Measurements from ENCODE around the gene ADCY5.

Gene ADCY5

GRCh38 chr3:123361071-123361470 lies 87.8 kb downstream of the ADCY5 start:
- peak; percentile 15 for TF ChIP-seq CTCF (IDR thresholded peaks at IDR 0.05; ENCODE audit: low read depth, low read length, missing control alignments)
- no peak for DNase-seq (ENCODE audit: low read depth)
- H3K4me3 ChIP-seq (ENCODE audit: low read depth, low read length): no peak overlapping the region

GRCh38 chr3:123357275-123357674 lies 91.6 kb downstream of the ADCY5 start:
- DNase-seq (ENCODE audit: low read depth): no peak
- no peak for TF ChIP-seq CTCF (IDR thresholded peaks at IDR 0.05; ENCODE audit: low read depth, low read length, missing control alignments)
- H3K4me3 ChIP-seq (ENCODE audit: low read depth, low read length): no peak overlapping the region

- no peak overlapping the region for H3K4me3 ChIP-seq (ENCODE audit: low read depth, low read length)
- DNase-seq (ENCODE audit: low read depth): no peak
- TF ChIP-seq CTCF (IDR thresholded peaks at IDR 0.05; ENCODE audit: low read depth, low read length, missing control alignments): no peak
Measured at GRCh38 chr3:123353850-123354233, 95.0 kb downstream of the ADCY5 start.

GRCh38 chr3:123353227-123353849 lies 95.6 kb downstream of the ADCY5 start:
- no peak overlapping the region for H3K4me3 ChIP-seq (ENCODE audit: low read depth, low read length)
- no peak for TF ChIP-seq CTCF (IDR thresholded peaks at IDR 0.05; ENCODE audit: low read depth, low read length, missing control alignments)
- DNase-seq (ENCODE audit: low read depth): no peak

GRCh38 chr3:123352134-123352554 lies 96.7 kb downstream of the ADCY5 start:
- DNase-seq (ENCODE audit: low read depth): no peak
- no peak for TF ChIP-seq CTCF (IDR thresholded peaks at IDR 0.05; ENCODE audit: low read depth, low read length, missing control alignments)
- H3K4me3 ChIP-seq (ENCODE audit: low read depth, low read length): no peak overlapping the region

GRCh38 chr3:123351501-123351900 lies 97.4 kb downstream of the ADCY5 start:
- no peak for TF ChIP-seq CTCF (IDR thresholded peaks at IDR 0.05; ENCODE audit: low read depth, low read length, missing control alignments)
- no peak for DNase-seq (ENCODE audit: low read depth)
- no peak overlapping the region for H3K4me3 ChIP-seq (ENCODE audit: low read depth, low read length)

- no peak for TF ChIP-seq CTCF (IDR thresholded peaks at IDR 0.05; ENCODE audit: low read depth, low read length, missing control alignments)
- no peak overlapping the region for H3K4me3 ChIP-seq (ENCODE audit: low read depth, low read length)
- DNase-seq (ENCODE audit: low read depth): no peak
Measured at GRCh38 chr3:123350971-123351370, 97.9 kb downstream of the ADCY5 start.

All from GM12864 (cell line).